Gastroesophageal sphincter (tissue), 3 donors: Measurements from ENCODE around the gene IGFBP2.

Experiments used
- CTCF ChIP-seq, 4 experiments: fragments of 200-600 bp in 2 of 4; fragments of 450-650 bp in 2 of 4; sonication (generic) in 1 of 4; IDR thresholded peaks; one replicate each; pipeline ENCODE4 v1.5.1; 2017 to 2019; ENCODE audit warnings: antibody characterized with exemption in 4 of 4, mild to moderate bottlenecking in 2 of 4, moderate library complexity in 2 of 4
- POLR2AphosphoS5 ChIP-seq: sonication (generic); formaldehyde crosslinking; IDR thresholded peaks from one replicate; pipeline ENCODE4 v1.6.1; 2017; ENCODE audit warnings: antibody characterized with exemption

GRCh38 chr2:216674376-216674775 is 41.2 kb downstream of the IGFBP2 start:
- no peak for TF ChIP-seq CTCF (IDR thresholded peaks at IDR 0.05)
- TF ChIP-seq POLR2AphosphoS5: no peak
